Activated CD4-positive, alpha-beta T cell treated with anti-CD3 and anti-CD28 coated beads for 1 hour (primary cell): Measurements from ENCODE around the gene TECTA.
"Not testable (repeated sequence)": the region's sequence is repeated elsewhere in the genome, so short reads cannot be mapped to it uniquely, and the experiment has no call there.

ENCODE experiments used
- DNase-seq: peaks from one replicate; pipeline ENCODE4 v3.0.0-alpha.2; 2020

The TECTA gene

GRCh38 chr11:121132211-121132976 is 31.4 kb downstream of the TECTA start:
- DNase-seq = no peak

GRCh38 chr11:121134741-121135312 is 33.8 kb downstream of the TECTA start:
- DNase-seq = no peak

GRCh38 chr11:121137005-121137404 is 36.0 kb downstream of the TECTA start:
- no peak for DNase-seq

GRCh38 chr11:121138259-121138658 is 37.2 kb downstream of the TECTA start:
- no peak for DNase-seq

- DNase-seq = no peak
Observed at GRCh38 chr11:121140369-121140768, 39.3 kb downstream of the TECTA start.

GRCh38 chr11:121141066-121141465 is 40.0 kb downstream of the TECTA start:
- no peak for DNase-seq

- DNase-seq = no peak
Observed at GRCh38 chr11:121143921-121144320, 42.9 kb downstream of the TECTA start.

- no peak for DNase-seq
Observed at GRCh38 chr11:121144723-121145122, 43.7 kb downstream of the TECTA start.

- no peak for DNase-seq
Observed at GRCh38 chr11:121145826-121146225, 44.8 kb downstream of the TECTA start.

GRCh38 chr11:121149116-121149515 is 48.1 kb downstream of the TECTA start:
- DNase-seq = no peak

GRCh38 chr11:121151207-121151688 is 50.2 kb downstream of the TECTA start:
- no peak for DNase-seq

GRCh38 chr11:121152764-121153163 is 51.7 kb downstream of the TECTA start:
- no peak for DNase-seq

GRCh38 chr11:121153472-121153871 is 52.4 kb downstream of the TECTA start:
- no peak for DNase-seq

GRCh38 chr11:121154486-121155314 is 53.7 kb downstream of the TECTA start:
- no peak for DNase-seq

- no peak for DNase-seq
Observed at GRCh38 chr11:121157756-121158155, 56.7 kb downstream of the TECTA start.

GRCh38 chr11:121159741-121160140 is 58.7 kb downstream of the TECTA start:
- no peak for DNase-seq

GRCh38 chr11:121161349-121161917 is 60.4 kb downstream of the TECTA start:
- DNase-seq = no peak

GRCh38 chr11:121163658-121164308 is 62.7 kb downstream of the TECTA start:
- DNase-seq = no peak

GRCh38 chr11:121177629-121178028 is 76.6 kb downstream of the TECTA start:
- not testable (repeated sequence) for DNase-seq

GRCh38 chr11:121179306-121179705 is 78.3 kb downstream of the TECTA start:
- no peak for DNase-seq

- no peak for DNase-seq
Observed at GRCh38 chr11:121180183-121180582, 79.1 kb downstream of the TECTA start.

GRCh38 chr11:121188776-121189175 is 87.7 kb downstream of the TECTA start:
- no peak for DNase-seq

- DNase-seq = no peak
Observed at GRCh38 chr11:121191818-121192217, 90.8 kb downstream of the TECTA start.
